HG02763 (cell line): ENCODE results near the gene CHST9.
"Not testable (repeated sequence)": the region's sequence is repeated elsewhere in the genome, so short reads cannot be mapped to it uniquely, and the experiment has no call there.

Source experiments
- ATAC-seq: cut with Tn5 transposase; IDR thresholded peaks from one replicate; pipeline ENCODE4 v1.9.1; 2021; ENCODE audit warnings: mild to moderate bottlenecking, moderate library complexity; ENCODE audit not compliant: unreplicated experiment

The CHST9 gene

DNA sequence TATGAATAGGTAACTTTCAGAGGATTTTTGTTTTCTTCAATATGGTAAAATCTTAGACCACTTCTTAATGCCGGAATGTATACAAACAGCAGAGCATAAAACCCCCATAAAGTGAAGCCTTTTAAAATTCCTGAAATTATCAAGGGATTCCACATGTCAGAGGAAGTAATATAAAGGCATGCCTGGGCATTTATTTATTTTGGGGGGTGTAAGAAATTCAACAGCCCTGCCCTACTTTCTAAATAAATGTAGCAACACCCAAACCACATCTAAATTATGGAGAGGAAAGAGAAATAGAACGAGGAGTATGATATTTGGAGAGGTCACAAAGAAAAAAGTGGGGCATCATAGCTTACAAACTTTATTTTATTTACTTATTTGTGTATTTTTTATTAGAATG lies 9.9 kb downstream of the CHST9 start:
- no peak for ATAC-seq

DNA sequence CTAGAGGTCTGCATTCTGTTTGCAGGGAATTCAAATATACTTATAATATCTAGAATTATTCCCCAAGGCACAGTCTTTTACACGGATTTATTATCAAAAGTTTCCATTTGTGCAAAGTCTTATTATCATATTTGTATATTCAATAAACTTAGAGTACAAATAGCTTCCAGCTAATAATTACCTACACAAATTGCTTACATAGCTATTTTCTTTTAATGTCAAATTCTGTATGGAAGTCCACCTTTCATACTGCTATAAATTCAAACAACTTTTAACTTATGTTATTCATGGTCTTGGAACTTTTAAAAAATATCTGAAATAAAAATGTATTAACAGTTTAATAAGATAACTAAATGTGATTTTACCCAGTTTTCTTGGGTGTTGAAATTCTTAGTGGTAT lies 13.1 kb downstream of the CHST9 start:
- ATAC-seq, result no peak

DNA sequence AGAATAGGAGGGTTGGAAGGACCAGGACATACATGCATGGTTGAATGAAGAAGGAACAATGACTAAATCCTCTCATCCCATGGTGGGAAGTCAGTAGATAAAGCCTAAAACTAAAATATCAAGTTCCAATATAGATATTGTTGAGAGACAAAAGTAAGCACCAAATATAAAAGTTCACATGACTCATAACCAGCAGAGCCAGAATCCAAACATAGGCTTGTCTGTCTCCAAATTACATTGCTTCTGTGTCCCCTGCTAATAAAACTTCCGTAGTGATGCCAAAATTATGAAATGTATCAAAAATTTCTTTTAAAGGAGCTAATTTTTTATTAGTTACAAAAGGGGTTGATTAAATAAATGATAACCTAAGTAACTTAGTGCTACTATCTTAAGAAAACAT lies 19.7 kb downstream of the CHST9 start:
- ATAC-seq, result no peak

DNA sequence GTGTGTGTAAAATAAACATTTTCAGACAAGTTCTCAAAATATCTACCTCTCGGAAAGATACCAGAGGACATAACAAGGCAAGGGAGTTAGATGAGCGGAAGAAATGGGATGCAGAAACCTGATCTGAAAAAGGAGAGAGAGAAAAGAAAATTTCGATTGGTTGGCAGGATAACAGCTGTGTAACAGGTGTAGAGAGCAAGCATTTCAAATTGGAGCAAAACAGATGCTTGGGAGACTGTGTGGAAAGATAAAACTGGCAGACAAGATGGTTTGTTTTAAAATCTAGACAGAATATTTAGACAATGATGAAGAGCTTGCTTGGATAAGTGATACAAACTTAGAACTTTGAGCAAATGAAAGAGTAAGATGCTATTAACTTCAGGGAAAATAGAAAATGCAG lies 20.2 kb downstream of the CHST9 start:
- ATAC-seq, result no peak

DNA sequence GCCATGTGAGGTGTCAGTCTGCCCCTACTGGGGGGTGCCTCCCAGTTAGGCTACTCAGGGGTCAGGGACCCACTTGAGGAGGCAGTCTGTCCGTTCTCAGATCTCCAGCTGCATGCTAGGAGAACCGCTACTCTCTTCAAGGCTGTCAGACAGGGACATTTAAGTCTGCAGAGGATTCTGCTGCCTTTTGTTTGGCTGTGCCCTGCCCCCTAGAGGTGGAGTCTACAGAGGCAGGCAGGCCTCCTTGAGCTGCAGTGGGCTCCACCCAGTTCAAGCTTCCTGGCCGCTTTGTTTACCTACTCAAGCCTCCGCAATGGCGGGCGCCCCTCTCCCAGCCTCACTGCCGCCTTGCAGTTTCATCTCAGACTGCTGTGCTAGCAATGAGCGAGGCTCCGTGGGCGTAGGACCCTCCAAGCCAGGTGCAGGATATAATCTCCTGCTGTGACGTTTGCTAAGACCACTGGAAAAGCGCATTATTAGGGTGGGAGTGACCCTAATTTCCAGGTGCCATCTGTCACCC lies 21.9 kb downstream of the CHST9 start:
- ATAC-seq, result not testable (repeated sequence)

DNA sequence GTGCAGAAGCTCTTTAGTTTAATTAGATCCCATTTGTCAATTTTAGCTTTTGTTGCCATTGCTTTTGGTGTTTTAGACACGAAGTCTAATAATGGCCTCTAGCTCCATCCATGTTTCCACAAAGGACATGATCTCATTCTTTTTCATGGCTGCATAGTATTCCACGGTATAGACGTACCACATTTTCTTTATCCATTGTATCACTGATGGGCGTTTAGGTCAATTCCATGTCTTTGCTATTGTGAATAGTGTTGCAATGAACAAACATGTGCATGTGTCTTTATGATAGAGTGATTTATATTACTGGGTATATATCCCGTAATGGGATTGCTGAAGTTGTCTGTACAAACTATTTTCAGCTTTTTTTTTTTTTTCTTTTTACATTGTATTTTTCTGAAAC lies 35.9 kb downstream of the CHST9 start:
- not testable (repeated sequence) for ATAC-seq

DNA sequence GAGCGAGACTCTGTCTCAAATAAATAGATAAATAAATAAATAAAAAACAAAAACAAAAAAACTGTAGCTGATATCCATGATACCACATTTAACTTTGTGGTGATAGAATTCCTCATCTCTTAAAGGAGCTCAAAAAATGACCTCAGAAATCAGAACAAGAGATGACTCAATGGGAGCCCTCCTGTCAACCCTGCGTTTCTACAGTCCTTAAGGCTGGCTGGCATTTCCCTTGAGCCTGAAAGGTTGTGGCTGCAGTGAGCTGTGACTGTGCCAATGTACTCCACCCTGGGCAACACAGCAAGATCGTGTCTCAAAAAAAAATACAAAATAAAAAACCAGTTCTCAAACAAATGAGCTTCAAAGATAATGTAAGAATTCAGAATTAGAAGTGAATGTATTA lies 40.4 kb downstream of the CHST9 start:
- ATAC-seq, result no peak

DNA sequence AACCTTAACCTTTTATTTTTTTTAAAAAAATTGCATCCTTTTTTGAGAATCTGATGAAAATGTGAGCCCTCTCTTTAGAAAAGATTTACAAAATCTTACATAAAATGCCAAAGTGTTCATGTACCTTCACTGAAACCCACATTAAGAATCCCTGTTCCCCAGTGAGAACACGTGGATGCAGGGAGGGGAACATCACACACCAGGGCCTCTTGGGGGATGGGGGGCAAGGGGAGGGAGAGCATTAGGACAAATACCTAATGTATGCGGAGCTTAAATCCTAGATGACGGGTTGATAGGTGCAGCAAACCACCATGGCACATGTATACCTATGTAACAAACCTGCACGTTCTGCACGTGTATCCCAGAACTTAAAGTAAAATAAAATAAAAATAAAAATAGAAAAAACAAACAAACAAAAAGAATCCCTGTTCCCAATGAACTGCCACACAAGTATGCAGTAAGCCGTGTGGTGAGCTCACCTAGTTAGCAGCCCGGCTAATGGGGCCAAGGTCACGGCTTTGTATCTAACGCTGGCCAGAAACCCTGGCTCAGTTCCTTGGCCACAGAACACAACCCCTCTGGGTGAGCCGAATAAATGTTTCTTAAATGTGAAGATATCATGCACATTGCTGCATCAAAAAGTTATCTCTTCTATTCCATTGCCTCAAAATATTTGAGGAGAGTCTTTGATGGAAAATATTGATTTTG lies 41.4 kb downstream of the CHST9 start:
- no peak for ATAC-seq

DNA sequence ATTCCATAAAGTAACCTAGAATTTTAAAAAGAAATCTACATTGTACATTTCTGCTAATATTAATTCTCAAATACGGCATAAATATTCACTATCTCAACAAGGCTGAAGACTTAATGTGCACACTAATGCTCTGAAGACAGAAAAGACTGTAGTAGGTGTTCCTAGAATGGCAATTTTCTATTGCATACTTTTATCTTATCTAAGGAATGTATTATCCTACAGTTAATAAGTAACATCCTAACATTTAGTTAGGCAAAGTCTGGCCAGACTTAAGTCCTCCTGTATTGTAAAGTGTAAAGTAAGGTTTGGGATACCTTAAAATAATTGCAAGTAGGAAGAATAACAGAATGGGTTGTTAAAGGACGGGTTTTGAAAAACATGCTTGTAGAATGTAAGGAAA lies 42.2 kb downstream of the CHST9 start:
- ATAC-seq, result no peak

DNA sequence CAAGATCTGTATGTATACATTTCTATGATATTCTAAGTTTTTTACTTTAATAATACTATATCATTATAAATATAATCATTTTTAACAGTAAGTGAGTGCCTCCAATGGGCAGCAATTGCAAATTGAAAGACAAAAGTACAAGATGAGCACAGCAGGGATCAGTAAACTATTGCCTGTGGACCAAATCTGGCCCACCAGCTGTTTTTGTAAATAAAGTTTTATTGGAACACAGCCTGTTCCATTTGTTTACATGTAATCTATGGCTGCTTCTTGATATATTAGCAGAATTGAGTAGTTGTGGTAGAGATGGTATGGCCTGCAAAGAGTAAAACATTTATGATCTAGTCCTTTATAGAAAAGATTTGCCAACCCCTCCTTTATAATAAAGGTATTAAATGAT lies 43.2 kb downstream of the CHST9 start:
- ATAC-seq, result no peak

DNA sequence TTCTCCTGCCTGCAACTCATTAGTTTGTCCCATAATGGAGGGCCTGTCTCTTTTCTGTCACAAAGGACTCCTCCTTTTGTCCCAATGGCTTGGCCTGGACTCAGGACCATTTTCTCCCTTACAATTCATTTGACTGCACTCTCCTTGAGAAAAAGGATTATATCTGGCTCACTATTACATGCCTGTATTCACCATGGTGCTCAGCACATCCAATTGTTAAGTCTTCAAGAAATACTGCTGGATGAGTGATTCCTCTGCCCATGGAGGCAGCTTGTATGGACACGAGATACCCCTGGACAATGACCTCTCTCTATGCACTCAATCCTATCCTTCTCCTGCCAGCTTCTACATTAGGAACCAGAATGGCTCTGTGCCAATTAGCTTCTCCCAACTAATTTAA lies 47.0 kb downstream of the CHST9 start:
- no peak for ATAC-seq

DNA sequence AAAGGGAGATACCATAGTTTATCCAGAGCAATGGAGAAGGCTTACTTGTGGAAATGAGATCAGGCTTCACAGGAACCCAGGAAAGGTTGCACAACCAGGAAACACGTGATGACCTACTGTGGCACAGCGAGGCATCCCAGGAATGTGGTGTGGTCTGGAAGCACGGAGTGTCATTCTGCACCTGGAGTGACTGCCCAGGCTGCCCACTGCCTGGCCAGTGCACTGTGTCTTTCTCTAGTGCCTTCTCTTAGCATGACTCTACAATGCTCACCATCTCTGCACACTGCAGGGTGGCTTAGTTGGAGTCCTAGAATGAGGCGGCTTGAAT lies 48.9 kb downstream of the CHST9 start:
- ATAC-seq, result no peak

DNA sequence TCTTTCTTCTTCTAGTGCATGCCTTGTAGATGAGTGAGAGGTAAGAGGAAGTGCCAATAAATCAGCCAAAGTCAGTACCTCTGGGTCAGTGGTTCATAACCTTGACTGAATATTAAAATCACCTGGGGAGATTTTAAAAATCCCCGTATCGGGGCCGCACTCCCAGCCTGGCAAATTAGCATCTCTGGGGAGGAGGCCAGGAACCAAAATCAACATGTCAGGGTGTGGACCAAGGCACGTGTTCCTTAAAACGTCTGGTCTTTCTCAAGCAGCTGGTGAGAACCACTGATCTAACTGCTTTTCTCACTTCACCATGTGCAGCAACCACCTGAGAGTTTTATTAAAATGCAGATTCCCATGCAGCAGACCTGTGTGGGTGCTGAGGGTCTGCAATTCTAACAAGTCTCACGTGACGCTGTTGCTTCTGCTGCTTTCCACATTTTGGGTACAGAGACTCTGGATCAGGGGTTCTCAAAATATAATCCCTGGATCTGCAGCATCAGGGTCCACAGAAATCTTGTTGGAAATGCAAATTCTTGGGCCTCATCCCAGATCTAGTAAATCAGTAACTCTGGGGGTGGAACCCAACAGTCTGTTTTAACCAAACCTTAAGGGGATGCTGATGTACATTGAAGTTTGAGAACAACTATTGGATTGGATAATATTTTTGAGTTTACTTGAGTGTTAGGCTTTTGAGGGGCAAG lies 49.5 kb downstream of the CHST9 start:
- ATAC-seq, result no peak

DNA sequence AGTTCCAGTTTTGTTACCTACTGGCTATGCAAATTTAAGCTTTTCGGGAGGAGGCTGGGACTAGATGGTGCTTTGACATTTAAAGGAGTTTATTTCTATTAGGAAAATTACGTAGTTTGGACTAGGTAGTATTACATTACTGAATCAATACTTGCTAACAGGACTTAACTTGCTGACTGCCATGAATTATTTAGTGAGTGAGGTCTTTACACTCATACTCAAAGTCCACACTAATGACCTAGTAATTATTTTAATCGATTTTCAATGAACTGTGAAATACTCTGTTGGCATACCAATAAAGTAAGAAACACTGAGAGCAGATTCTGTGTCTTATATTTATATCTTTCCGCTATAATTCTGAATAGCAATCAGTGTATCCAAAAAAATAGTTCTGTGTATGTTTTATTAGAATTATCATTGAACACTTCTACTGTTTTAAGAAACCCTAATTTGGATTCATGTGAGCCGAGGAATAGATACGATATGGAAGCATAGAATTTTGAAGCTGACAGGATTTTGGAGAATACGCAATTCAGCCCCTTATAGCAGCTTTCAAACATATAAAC lies 55.0 kb downstream of the CHST9 start:
- ATAC-seq, result no peak

DNA sequence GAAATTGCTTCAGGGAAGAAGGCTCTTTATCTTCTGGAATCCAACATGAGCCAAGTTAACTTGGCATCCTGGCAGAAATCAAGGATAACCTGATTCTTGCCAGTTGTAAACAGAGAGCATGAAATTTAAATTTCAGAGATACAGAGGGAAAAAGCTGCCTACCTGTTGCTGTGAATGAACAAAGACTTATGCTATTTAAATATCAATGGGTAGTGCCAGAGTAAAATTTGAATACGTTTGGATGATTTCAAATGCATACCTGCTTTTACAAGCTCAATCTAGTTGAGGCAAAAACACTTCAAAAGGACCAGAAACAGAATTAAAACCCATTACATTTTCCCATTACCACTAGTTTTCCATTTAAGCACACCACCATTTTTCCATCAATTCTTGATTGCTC lies 60.9 kb downstream of the CHST9 start:
- no peak for ATAC-seq

DNA sequence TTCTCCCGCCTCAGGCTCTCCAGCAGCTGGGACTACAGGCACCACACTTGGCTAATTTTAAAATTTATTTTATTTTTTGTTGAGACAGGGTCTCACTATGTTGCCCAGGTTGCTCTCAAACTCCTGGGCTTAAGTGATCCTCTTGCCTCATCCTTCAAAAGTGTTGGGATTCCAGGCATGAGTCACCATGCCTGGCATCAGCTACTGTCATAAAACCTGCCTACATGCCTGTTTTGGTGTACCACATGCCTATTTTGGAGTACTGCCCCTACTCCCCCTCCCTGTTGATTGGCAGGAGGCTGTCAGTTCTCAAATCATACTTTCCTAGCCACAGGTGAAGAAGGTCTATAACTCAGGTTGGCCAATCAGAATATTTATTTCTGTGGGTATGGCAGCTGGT lies 64.0 kb downstream of the CHST9 start:
- no peak for ATAC-seq

DNA sequence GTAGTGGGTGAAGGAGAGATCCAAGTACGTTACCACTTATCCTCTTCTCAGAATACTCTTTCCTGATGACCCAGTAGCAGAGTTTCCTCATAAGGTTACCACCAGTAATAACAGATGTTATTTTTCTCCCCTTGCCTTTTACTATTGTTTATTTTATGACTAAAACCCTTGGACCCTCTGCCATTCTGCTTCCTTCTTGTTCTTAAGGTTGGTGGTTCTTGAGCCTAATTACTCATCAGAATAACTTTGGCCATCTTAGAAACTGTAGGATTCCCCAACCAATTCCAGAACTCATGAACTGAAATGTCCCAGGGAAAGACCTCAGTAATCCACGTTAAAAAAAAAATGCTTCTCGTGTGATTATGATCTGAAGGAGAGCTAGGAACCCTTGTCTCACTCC lies 64.9 kb downstream of the CHST9 start:
- no peak for ATAC-seq

DNA sequence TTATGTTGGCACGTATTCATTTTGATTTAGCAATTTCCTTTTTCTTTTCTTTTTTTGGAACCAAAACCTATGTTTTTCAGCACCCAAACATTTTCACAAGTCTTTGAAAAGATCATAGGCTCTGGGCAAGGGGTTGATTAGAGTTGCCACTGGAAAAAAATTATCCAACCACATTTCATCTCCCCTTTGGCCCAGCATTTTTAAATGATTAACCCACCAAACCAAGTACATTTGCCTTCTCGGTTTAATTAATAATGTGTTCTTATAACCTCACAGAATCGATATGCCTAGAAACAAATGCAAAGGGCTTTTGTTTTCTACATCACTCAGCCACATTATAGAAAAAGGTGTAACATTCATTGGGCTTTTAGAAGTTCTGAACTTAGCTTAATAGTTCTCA lies 66.1 kb downstream of the CHST9 start:
- no peak for ATAC-seq

DNA sequence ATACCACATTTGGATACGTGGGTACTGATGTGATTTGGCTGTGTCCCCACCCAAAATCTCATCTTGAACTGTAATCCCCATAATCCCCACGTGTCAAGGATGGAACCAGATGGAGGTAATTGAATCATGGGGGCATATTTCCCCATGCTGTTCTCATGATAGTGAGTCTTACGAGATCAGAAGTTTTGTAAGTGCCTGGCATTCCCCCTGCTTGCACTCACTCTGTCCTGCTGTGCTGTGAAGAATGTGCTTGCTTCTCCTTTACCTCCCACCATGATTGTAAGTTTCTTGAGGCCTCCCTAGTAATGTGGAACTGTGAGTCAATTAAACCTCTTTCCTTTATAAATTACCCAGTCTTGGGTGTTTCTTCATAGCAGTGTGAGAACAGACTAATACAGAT lies 70.3 kb downstream of the CHST9 start:
- no peak for ATAC-seq

DNA sequence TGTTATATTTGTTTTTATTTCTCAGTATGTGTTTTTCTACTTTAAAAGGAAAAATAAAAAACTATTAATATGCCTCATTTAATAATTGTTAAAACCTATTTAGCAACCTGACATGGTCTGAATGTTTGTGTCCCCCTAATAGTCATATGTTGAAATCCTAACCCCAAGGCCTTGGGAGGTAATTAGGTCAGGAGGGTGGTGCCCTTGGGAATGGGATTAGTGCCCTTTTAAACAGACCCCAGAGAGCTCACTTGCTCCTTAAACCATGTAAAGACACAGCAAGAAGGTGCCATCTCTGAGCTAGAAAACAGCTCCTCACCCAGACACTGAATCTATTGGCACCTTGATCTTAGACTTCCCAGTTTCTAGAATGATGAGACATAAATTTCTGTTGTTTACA lies 71.8 kb downstream of the CHST9 start:
- ATAC-seq, result no peak

DNA sequence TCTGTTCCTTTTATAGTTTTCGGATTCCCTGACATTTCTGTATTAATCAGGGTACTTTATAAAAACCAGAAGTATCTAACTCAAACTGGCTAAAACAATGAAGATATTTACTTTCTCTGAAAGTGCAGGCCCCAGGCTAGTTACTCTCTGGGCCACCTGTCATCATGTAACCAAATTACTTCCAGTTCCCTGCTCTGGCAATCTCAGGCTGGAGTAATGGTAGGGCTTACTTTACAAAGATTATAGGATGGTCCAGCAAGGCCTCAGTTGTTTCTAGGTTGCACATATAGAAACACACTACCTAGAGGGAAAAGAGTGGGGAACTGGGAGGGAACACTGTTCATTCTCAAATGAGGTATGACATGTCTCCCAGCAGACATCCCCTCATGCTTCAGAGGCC lies 74.8 kb downstream of the CHST9 start:
- ATAC-seq, result no peak

DNA sequence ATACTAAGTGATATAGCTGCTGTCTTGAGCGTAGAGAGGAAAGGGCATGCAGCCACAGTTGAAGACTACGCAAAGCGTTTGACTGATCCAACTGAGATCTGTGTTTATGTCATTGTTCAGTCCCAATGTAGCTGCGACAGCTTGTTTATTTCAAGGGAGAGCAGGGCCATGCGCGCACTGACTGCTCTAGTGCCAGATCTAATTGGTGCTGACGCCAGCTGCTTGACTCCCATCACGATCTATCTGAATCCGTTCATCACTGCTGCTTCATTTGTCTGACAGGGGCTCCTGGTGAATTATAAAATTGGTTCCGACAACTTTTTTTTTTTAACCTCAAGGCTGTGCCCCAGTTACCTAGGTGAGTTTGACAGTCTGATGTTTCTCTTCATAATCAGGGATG lies 75.7 kb downstream of the CHST9 start:
- ATAC-seq, result no peak
